AG10803 (cell line): ENCODE measurements around the gene CRYBA1.
"Not testable (repeated sequence)": the region's sequence is repeated elsewhere in the genome, so short reads cannot be mapped to it uniquely, and the experiment has no call there.

ENCODE experiments used
- DNase-seq: peaks from one replicate; pipeline ENCODE4 v3.0.0; 2010; ENCODE audit warnings: low read depth
- H3K4me3 ChIP-seq: 2 replicates; pipeline ENCODE4 v1.5.1; 2011; ENCODE audit warnings: mild to moderate bottlenecking, low read length, control low read depth
- CTCF ChIP-seq: conservative IDR thresholded peaks from 2 replicates; pipeline ENCODE4 v1.5.1; 2011; ENCODE audit warnings: mild to moderate bottlenecking, low read length, control low read depth, inconsistent platforms

CRYBA1 gene

DNA sequence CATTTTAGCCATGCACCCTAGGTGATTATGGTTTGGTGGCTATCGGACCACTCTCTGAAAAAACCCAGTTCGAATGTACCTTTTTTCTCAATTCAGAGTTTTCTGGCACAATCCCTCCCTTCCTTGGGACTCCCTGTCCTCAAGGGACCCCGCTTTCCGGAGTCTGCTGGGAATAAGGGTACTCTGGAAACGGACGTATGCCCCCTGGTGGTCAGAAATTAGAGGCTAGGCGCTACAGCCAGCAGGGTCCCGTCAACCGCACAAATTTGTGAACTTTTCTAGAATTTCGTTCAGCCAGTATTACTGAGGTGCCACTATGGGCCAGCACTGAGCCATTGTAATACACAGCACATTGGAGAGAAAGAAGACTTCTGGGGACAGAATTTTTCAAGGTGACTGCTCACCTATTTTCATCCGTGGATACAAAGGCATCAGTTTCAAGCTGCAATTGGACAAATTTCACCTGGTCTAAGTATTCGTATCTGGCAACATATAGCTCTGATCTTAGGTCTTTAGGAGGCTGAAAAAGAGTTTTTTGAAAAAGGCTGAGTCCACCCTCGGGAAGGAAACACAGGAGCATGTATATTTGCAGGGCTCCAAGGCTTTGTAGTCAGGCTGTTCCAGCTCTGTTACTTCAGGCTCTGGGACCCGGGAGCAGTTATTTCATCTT is 27.1 kb upstream of the CRYBA1 start:
- DNase-seq, result peak; percentile 79
- no peak overlapping the region for H3K4me3 ChIP-seq
- TF ChIP-seq CTCF, result peak; percentile 93

- not testable (repeated sequence) for DNase-seq, H3K4me3 ChIP-seq
These were observed 25.3 kb upstream of the CRYBA1 start for GRCh38 chr17:29221338-29221737.

DNA sequence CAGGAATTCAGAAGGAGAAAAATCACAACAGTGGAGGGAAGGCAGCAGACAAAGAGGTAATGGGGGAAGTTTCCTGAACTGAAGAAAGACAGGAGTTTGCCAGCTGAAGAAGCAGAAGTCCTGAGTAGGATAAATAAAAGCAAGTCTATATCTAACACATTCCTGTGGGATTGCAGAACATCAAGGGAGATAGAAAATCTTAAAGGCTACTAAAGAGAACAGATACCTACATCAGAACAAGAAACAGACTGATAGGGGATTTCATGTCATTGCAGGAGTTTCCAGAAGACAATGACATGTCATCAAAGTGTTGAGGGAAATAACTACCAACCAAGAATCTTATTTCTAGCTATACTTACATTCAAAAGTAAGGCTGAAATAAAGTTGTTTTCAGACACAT is 21.3 kb upstream of the CRYBA1 start:
- no peak overlapping the region for H3K4me3 ChIP-seq
- TF ChIP-seq CTCF, result no peak
- DNase-seq, result no peak

DNA sequence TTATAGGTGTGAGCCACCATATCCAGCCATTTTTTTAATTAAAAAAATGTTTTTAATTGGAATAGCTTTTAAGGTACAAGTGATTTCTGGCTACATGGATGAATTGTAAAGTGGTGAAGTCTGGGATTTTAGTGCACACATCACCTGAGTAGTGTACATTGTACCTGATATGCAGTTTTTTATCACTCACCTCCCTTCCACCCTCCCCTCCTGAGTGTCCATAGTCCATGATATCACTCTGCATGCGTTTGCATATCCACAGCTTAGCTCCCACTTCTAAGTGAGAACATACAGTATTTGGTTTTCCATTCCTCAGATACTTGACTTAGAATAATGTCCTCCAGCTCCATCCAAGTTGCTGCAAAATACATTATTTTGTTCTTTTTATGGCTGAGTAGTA is 13.4 kb upstream of the CRYBA1 start:
- DNase-seq, result no peak
- no peak for TF ChIP-seq CTCF
- no peak overlapping the region for H3K4me3 ChIP-seq

GRCh38 chr17:29234972-29235371 is 11.7 kb upstream of the CRYBA1 start:
- not testable (repeated sequence) for DNase-seq, H3K4me3 ChIP-seq

DNA sequence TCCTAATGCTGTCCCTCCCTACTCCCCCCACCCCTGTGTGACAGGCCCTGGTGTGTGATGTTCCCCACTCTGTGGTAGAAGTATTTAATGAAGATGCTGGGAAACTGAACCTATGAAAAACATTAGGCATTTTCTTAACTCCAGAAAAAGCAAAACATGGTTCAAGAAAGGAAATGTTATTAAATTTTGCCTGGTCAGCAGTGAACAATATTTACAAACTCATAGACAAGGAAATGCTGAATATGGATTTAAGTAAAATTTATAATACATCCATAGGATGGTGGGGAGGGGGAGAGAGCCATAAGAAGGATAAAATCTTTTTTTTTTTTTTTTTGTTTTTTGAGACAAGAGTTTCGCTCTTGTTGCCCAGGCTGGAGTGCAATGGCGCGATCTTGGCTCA is 10.8 kb upstream of the CRYBA1 start:
- DNase-seq, result no peak
- TF ChIP-seq CTCF, result no peak
- no peak overlapping the region for H3K4me3 ChIP-seq

DNA sequence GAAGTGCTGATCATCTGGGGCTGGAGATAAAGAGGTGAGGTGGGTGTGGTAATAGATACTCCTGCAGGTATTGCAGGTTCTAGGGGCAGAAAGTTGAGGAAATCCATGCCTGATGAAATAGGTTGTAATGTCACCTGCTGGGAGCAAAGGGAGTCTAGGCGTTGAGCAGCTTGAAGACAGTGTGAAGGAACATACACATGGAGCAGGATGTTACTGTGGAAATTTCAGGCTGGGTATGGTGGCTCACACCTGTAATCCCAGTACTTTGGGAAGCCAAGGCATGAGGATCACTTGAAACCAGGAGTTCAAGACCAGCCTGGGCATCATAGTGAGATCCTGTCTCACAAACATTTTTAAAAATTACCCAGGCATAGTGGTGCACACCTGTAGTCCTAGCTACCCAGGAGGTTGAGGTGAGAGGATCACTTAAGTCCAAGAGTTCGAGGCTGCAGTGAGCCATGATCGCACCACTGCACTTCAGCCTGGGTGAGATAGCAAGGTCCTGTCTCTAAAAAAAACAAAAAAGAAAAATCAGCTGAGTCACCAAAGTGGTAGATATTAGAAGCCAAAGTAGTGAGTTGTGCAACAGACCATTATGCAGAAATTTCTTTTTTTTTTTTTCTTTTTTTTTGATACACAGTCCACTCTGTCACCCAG is 9.1 kb upstream of the CRYBA1 start:
- TF ChIP-seq CTCF, result no peak
- peak; percentile 77 for DNase-seq
- H3K4me3 ChIP-seq, result no peak overlapping the region

GRCh38 chr17:29238133-29238850 is 8.4 kb upstream of the CRYBA1 start:
- no peak for TF ChIP-seq CTCF
- H3K4me3 ChIP-seq, result no peak overlapping the region
- peak; percentile 81 for DNase-seq
